Smooth muscle cell (in vitro differentiated cells): ENCODE data around the gene EML2. TPM values are rescaled to one million over a fixed set of nuclear protein-coding genes. Genes with fewer than 3 reads are reported as not detected.
A peak's percentile ranks its signal among the peaks of the same experiment; 100 is the strongest.

Experiments
- DNase-seq: peaks from one replicate; lab custom pipeline; 2025; ENCODE audit not compliant: unreplicated experiment; lab: John Stamatoyannopoulos, UW
- H2AFZ ChIP-seq: fragments of 200-600 bp; sonication (generic); 2 replicates; pipeline ENCODE4 v1.6.0; 2016; ENCODE audit warnings: antibody characterized with exemption, low read depth, mild to moderate bottlenecking
- H3F3A ChIP-seq: fragments of 200-600 bp; sonication (generic); 2 replicates; pipeline ENCODE4 v1.6.0; 2017; ENCODE audit warnings: antibody characterized with exemption, low read depth
- H3K27ac ChIP-seq: fragments of 200-600 bp; sonication (generic); 2 replicates; pipeline ENCODE4 v1.5.1; 2016; ENCODE audit warnings: low read depth, mild to moderate bottlenecking
- H3K27me3 ChIP-seq: fragments of 200-600 bp; sonication (generic); 2 replicates; pipeline ENCODE4 v1.6.1; 2016; ENCODE audit warnings: low read depth, mild to moderate bottlenecking
- H3K36me3 ChIP-seq: fragments of 200-600 bp; sonication (generic); 2 replicates; pipeline ENCODE4 v1.5.1; 2016; ENCODE audit warnings: low read depth
- H3K4me1 ChIP-seq: fragments of 200-600 bp; sonication (generic); 2 replicates; pipeline ENCODE4 v1.5.1; 2016; ENCODE audit warnings: low read depth
- H3K4me2 ChIP-seq: fragments of 200-600 bp; sonication (generic); 2 replicates; pipeline ENCODE4 v1.6.0; 2016; ENCODE audit warnings: mild to moderate bottlenecking
- H3K4me3 ChIP-seq: fragments of 200-600 bp; sonication (generic); 2 replicates; pipeline ENCODE4 v1.5.1; 2016; ENCODE audit warnings: mild to moderate bottlenecking
- H3K79me2 ChIP-seq: fragments of 200-600 bp; sonication (generic); 2 replicates; pipeline ENCODE4 v1.6.0; 2016; ENCODE audit warnings: low read depth, mild to moderate bottlenecking
- H3K9ac ChIP-seq: fragments of 200-600 bp; sonication (generic); 2 replicates; pipeline ENCODE4 v1.6.0; 2016; ENCODE audit warnings: low read depth
- H3K9me3 ChIP-seq: fragments of 200-600 bp; sonication (generic); replicated peaks from 2 replicates; pipeline ENCODE4 v1.5.1; 2016; ENCODE audit warnings: low read depth
- H4K20me1 ChIP-seq: fragments of 200-600 bp; sonication (generic); 2 replicates; pipeline ENCODE4 v1.6.0; 2016; ENCODE audit warnings: low read depth
- CTCF ChIP-seq: fragments of 200-600 bp; sonication (generic); IDR thresholded peaks from 2 replicates; pipeline ENCODE4 v1.5.1; 2017; ENCODE audit warnings: borderline replicate concordance, mild to moderate bottlenecking, antibody characterized with exemption; ENCODE audit not compliant: insufficient read depth, poor library complexity, severe bottlenecking
- WGBS: methylation state at CpG from one replicate; pipeline ENCODE4 v1.1.7; 2016; ENCODE audit warnings: low lambda C conversion rate; 5-methylcytosine and 5-hydroxymethylcytosine counted together
- polyA plus RNA-seq: library from polyadenylated mRNA; unstranded; fragments of >200 nt; fragmentation: Nextera tagmentation; extraction: Ambion mirVana; gene quantifications from 2 replicates; pipeline ENCODE4 v1.2.1, GENCODE V29; 2016
- total RNA-seq: library from RNA; depleted of rRNA; stranded (reverse); fragments of >200 nt; gene quantifications from 2 replicates; pipeline ENCODE4 v1.2.3, GENCODE V29; 2014

Gene EML2
- total and polyA plus RNA-seq, 2 experiments from 2014 or later, result 7.7 to 19.0 TPM

GRCh38 chr19:45607071-45608029 lies 31.8 kb downstream of the EML2 start:
- peak; percentile 85 for TF ChIP-seq CTCF
- peaks cover 8% of the 10 kb centered on the region for H3K27me3 ChIP-seq
- no peaks in the 10 kb centered on the region for H4K20me1 ChIP-seq
- H3K27ac ChIP-seq, result no peak overlapping the region
- H3K4me1 ChIP-seq, result no peaks in the 10 kb centered on the region
- H3K4me2 ChIP-seq, result peak overlapping the region; percentile 84
- no peaks in the 10 kb centered on the region for H3K36me3 ChIP-seq
- WGBS, result 16% methylated on average over 28 of the region's 28 CpGs
- H3K4me3 ChIP-seq, result peak overlapping the region; percentile 33
- H2AFZ ChIP-seq, result peak overlapping the region; percentile 74
- H3K79me2 ChIP-seq, result no peaks in the 10 kb centered on the region
- H3K9ac ChIP-seq, result no peak overlapping the region
- DNase-seq, result peak; percentile 44
- H3F3A ChIP-seq, result no peaks in the 10 kb centered on the region
- no peaks in the 10 kb centered on the region for H3K9me3 ChIP-seq

- H4K20me1 ChIP-seq, result no peaks in the 10 kb centered on the region
- no peak within 1 kb of the TSS for H3K9ac ChIP-seq
- H3K4me3 ChIP-seq, result no peak within 1 kb of the TSS
- no peaks in the 10 kb centered on the region for H3F3A ChIP-seq
- H3K4me1 ChIP-seq, result no peaks in the 10 kb centered on the region
- H3K9me3 ChIP-seq, result no peaks in the 10 kb centered on the region
- TF ChIP-seq CTCF, result no peak
- 5% methylated on average over 45 of the region's 52 CpGs for WGBS
- no peak within 1 kb of the TSS for H2AFZ ChIP-seq
- H3K27ac ChIP-seq, result no peak within 1 kb of the TSS
- no peak within 1 kb of the TSS for H3K4me2 ChIP-seq
- no peaks in the 10 kb centered on the region for H3K36me3 ChIP-seq
- no peak for DNase-seq
- H3K79me2 ChIP-seq, result no peaks in the 10 kb centered on the region
- H3K27me3 ChIP-seq, result peaks cover 64% of the 10 kb centered on the region
Measured at GRCh38 chr19:45601524-45602374, 37.4 kb downstream of the EML2 start, which contains the start of gene GPR4. TSS of gene GPR4 (minus strand) at chr19:45602212. CDS start at chr19:45591866, 10,346 bp downstream.

- H2AFZ ChIP-seq, result no peak overlapping the region
- 58% methylated on average over 6 of the region's 10 CpGs for WGBS
- H3K27me3 ChIP-seq, result peaks cover 70% of the 10 kb centered on the region
- no peak overlapping the region for H3K9ac ChIP-seq
- TF ChIP-seq CTCF, result no peak
- H3K36me3 ChIP-seq, result no peaks in the 10 kb centered on the region
- DNase-seq, result no peak
- H3K9me3 ChIP-seq, result no peaks in the 10 kb centered on the region
- no peaks in the 10 kb centered on the region for H3K79me2 ChIP-seq
- no peaks in the 10 kb centered on the region for H3K4me1 ChIP-seq
- no peak overlapping the region for H3K4me2 ChIP-seq
- H3K27ac ChIP-seq, result no peak overlapping the region
- H4K20me1 ChIP-seq, result no peaks in the 10 kb centered on the region
- no peaks in the 10 kb centered on the region for H3F3A ChIP-seq
- H3K4me3 ChIP-seq, result no peak overlapping the region
Measured at GRCh38 chr19:45601115-45601514, 38.1 kb downstream of the EML2 start.
